Measurements from ENCODE around the gene HTR1B. TPM values are rescaled to one million over a fixed set of nuclear protein-coding genes. Genes with fewer than 3 reads are reported as not detected.
A peak's percentile ranks its signal among the peaks of the same experiment; 100 is the strongest.

Gene HTR1B
- polyA plus RNA-seq, 1 donor from 2014 or later, result 0.19 TPM

DNA sequence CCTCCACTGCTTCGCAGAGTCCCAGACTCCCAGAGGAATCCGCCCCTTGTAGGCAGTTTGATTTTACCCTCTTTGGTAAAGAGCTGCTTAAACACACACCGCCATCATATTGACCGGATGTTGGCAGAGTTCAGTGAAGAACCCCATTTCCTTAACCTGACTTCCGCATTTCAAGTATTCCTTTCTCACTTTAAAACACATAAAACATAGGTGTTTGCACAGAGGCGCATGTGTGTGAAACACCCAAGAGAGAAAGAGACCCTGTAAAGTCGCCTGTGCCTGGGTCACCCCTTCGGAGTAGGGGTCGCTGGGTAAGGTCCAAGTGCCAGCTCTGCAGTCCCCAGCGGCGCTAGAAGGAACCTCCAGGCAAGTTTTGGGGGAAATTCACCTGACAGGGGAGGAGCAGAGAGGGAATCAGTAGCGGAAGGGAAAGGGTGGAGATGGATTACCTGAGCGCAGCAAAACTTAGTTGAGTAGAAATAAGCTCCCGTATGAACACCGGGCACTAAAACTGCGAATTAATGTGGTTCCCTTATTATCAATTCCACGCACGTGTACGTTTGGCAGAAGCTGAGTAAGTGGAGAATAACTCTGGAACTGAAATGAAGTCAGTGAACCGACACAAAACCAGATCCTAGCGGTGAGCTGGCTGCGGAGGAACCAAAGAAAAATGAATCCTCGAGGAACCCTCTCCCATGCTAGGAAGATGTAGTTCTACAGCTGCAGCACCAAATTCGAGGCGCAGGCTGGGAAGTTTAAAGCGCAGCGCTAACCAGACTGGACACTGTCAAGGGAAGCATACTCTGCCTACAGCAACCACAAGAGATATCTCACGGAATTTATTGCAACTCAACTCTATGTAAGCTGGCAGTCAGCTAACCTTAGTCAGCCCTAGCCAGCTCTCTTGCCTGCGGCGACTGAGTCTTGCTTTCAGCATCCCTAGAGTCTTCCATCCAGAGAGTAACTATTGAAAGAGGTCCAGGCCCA lies 3.5 kb upstream of the HTR1B start:
- Histone ChIP-seq H3K9me2 (ENCODE audit: insufficient read depth, low read length) (no peaks in the 10 kb centered on the region), H3K79me2 (replicated peaks; ENCODE audit: insufficient read depth, low read length) (no peaks in the 10 kb centered on the region), H3K9ac (ENCODE audit: low read length) (no peak overlapping the region), H3K27me3 (ENCODE audit: insufficient read depth, low read depth, low read length) (peaks cover 64% of the 10 kb centered on the region), H3K27ac (ENCODE audit: low read length) (no peak overlapping the region), H3K4me2 (ENCODE audit: low read length) (peak overlapping the region; percentile 65), H4K20me1 (ENCODE audit: insufficient read depth) (no peaks in the 10 kb centered on the region), H3K36me3 (ENCODE audit: insufficient read depth, low read length) (no peaks in the 10 kb centered on the region), H3K4me3 (ENCODE audit: low read length) (peak overlapping the region; percentile 66), H2AFZ (ENCODE audit: low read depth, low read length) (no peak overlapping the region), H3K9me3 (ENCODE audit: low read length) (no peaks in the 10 kb centered on the region), H3F3A (ENCODE audit: insufficient read depth, low read length, poor library complexity, severe bottlenecking) (no peaks in the 10 kb centered on the region)
- TF ChIP-seq, protein P1, sequence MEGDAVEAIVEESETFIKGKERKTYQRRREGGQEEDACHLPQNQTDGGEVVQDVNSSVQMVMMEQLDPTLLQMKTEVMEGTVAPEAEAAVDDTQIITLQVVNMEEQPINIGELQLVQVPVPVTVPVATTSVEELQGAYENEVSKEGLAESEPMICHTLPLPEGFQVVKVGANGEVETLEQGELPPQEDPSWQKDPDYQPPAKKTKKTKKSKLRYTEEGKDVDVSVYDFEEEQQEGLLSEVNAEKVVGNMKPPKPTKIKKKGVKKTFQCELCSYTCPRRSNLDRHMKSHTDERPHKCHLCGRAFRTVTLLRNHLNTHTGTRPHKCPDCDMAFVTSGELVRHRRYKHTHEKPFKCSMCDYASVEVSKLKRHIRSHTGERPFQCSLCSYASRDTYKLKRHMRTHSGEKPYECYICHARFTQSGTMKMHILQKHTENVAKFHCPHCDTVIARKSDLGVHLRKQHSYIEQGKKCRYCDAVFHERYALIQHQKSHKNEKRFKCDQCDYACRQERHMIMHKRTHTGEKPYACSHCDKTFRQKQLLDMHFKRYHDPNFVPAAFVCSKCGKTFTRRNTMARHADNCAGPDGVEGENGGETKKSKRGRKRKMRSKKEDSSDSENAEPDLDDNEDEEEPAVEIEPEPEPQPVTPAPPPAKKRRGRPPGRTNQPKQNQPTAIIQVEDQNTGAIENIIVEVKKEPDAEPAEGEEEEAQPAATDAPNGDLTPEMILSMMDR (IDR thresholded peaks at IDR 0.05; ENCODE audit: poor library complexity, severe bottlenecking), result no peak
- TF ChIP-seq SMC3 (conservative IDR thresholded peaks at IDR 0.05; ENCODE audit: poor library complexity), result no peak
- TF ChIP-seq TAF1 (IDR thresholded peaks at IDR 0.05; ENCODE audit: low read depth), result no peak
- TF ChIP-seq RAD21 (conservative IDR thresholded peaks at IDR 0.05), result no peak
- TF ChIP-seq EP300 (conservative IDR thresholded peaks at IDR 0.05; ENCODE audit: poor library complexity, severe bottlenecking), result no peak
- no peak for TF ChIP-seq REST (IDR thresholded peaks at IDR 0.05; ENCODE audit: borderline replicate concordance)
- no peak for TF ChIP-seq MXI1 (conservative IDR thresholded peaks at IDR 0.05; ENCODE audit: poor library complexity, severe bottlenecking)
- TF ChIP-seq EZH2 (IDR thresholded peaks at IDR 0.05; ENCODE audit: borderline replicate concordance, insufficient read depth, low read length, poor library complexity, severe bottlenecking), result no peak
- TF ChIP-seq POLR2AphosphoS5 (IDR thresholded peaks at IDR 0.05), result no peak

GRCh38 chr6:77466055-77466450 lies 2.8 kb upstream of the HTR1B start:
- H3K36me3 ChIP-seq (ENCODE audit: insufficient read depth, low read length), result no peaks in the 10 kb centered on the region
- H4K20me1 ChIP-seq (ENCODE audit: insufficient read depth), result no peaks in the 10 kb centered on the region
- no peak overlapping the region for H3K27ac ChIP-seq (ENCODE audit: low read length)
- peaks cover 69% of the 10 kb centered on the region for H3K27me3 ChIP-seq (ENCODE audit: insufficient read depth, low read depth, low read length)
- H3K9ac ChIP-seq (ENCODE audit: low read length), result no peak overlapping the region
- H3K4me3 ChIP-seq (ENCODE audit: low read length), result peak overlapping the region; percentile 66
- no peaks in the 10 kb centered on the region for H3K9me3 ChIP-seq (ENCODE audit: low read length)
- no peak overlapping the region for H2AFZ ChIP-seq (ENCODE audit: low read depth, low read length)
- H3F3A ChIP-seq (ENCODE audit: insufficient read depth, low read length, poor library complexity, severe bottlenecking), result no peaks in the 10 kb centered on the region
- H3K4me2 ChIP-seq (ENCODE audit: low read length), result peak overlapping the region; percentile 65
- H3K9me2 ChIP-seq (ENCODE audit: insufficient read depth, low read length), result no peaks in the 10 kb centered on the region
- peak; percentile 29 for TF ChIP-seq MXI1 (conservative IDR thresholded peaks at IDR 0.05; ENCODE audit: poor library complexity, severe bottlenecking)
- TF ChIP-seq EP300 (conservative IDR thresholded peaks at IDR 0.05; ENCODE audit: poor library complexity, severe bottlenecking), result no peak
- peak; percentile 86 for TF ChIP-seq RAD21 (conservative IDR thresholded peaks at IDR 0.05)
- TF ChIP-seq SMC3 (conservative IDR thresholded peaks at IDR 0.05; ENCODE audit: poor library complexity), result peak; percentile 81
- peak; percentile 68 for TF ChIP-seq REST (IDR thresholded peaks at IDR 0.05; ENCODE audit: borderline replicate concordance)
- TF ChIP-seq, protein P1 (IDR thresholded peaks at IDR 0.05; ENCODE audit: poor library complexity, severe bottlenecking), result peak; percentile 86
- H3K79me2 ChIP-seq (replicated peaks; ENCODE audit: insufficient read depth, low read length), result no peaks in the 10 kb centered on the region
